GF-D8 (cell line): ENCODE measurements around the gene RPL6.

Source experiments
- DNase-seq: peaks from one replicate; lab custom pipeline; 2025; lab: John Stamatoyannopoulos, UW

The RPL6 gene

GRCh38 chr12:112380663-112381405, 28.6 kb downstream of the RPL6 start:
- DNase-seq, result no peak

DNA sequence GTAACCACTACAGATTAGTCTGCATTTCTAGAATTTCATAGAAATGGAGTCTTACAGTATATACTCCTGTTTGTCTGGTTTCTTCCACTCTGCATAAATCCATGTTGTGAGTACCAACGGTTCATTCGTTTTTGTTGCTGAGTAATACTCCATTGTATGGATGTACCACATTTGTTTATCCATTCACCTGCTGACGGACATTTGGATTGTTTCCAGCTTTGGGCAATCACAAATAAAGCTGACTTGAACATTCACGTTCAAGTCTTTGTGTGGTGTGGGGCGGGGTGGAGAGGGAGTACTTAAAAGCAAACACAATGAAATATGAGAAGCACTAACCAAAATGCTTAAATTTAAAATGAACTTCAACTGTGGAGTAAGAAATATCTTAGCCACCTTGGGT, 34.3 kb downstream of the RPL6 start:
- DNase-seq, result no peak

- no peak for DNase-seq
These were observed 35.2 kb downstream of the RPL6 start for GRCh38 chr12:112374166-112374740.

DNA sequence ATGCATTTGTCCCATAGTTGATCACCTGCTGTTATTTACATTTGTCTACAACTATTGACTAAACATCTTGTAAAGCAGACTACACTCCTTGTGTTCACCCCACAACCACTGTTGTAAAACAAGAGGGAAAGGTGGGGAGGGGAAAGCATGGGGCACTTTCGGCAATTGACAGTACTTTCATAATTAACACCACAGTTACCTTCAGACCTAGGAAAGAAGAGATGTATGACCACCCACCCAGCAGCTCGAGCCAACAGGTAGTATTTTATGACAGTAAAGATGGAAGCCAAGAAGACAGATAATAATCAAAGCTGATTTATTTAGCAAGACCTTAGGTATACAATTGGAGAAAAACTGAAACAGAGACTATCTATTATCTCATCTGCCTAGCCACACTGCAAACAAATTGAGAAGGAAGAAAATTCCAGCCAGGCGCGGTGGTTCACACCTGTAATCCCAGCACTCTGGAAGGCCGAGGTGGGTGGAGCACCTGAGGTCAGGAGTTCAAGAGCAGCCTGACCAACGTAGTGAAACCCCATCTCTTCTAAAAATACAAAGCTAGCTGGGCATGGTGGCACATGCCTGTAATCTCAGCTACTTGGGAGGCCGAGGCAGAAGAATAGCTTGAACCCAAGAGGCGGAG, 38.4 kb downstream of the RPL6 start:
- DNase-seq, result no peak

DNA sequence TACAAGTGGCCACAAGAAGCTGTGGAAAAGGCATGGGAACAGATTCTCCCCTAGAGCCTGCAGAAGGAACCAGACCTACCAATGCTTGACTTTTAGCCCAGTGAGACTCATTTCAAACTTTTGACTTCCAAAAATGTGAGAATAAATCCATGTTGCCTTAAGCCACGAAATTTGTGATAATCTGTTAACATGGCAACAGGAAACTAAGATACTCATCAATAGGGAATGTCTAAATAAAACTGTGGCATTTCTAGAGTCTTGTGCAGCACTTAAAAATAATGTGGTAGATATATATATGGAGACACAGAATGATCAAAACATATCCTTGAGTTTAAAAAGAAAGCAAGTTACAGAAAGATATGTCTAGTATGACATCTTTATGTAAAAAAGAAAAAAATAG, 39.2 kb downstream of the RPL6 start:
- no peak for DNase-seq

DNA sequence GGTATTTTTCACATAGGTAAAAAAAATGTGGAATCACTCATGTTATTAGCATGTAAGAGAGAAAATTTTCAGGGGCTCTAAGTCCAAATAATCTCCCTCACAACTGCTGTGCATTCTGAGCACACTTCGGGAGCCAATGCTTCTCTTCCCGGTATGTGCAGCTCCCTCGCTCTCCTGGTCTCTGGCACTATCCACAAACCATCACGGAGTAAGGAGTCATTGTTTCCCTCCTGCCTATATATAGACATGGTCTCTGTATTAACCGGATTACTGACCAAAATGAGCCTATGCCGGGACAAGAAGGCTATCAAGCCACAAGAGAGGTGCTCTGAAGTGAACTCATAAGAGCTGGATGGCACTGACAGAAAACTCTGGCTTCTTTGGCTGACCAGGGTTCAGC, 40.5 kb downstream of the RPL6 start:
- DNase-seq, result no peak

GRCh38 chr12:112367965-112368364, 41.4 kb downstream of the RPL6 start:
- no peak for DNase-seq

- no peak for DNase-seq
These were observed 47.1 kb downstream of the RPL6 start for GRCh38 chr12:112362310-112362709.

DNA sequence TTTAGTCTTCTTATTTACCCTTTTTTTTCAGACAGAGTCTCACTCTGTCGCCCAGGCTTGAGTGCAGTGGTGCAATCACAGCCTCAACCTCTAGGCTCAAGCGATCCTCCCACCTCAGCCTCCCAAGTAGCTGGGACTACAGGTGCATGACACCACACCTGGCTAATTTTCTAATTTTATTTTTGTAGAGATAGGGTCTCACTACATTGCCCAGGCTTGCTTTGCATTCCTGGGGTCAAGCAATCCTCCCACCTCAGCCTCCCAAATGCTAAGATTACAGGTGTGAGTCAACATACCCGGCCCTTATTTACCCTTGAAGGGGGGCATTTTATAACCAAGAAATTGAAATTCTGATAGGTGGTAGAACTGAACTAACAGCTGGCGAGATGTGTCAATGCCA, 48.1 kb downstream of the RPL6 start:
- DNase-seq, result no peak

GRCh38 chr12:112359290-112359689, 50.1 kb downstream of the RPL6 start:
- no peak for DNase-seq

DNA sequence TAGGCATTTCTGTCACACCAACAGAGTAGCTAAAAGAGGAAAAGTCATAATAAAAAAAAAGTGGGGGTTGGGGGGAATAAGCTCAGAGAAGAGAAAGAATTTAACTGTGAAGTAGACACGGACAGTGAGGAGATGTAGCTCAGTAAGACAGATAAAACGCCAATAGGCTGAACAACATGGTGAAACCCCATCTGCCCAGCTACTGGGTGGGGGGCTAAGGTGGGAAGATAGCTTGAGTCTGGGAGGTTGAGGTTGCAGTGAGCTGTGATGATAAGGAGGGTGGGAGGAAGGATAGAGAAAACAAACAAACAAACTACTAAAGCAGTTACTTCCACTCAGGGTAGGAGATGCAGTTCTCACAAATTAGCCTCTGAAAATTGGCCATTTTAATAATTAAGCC, 52.2 kb downstream of the RPL6 start:
- no peak for DNase-seq
